ENCODE data around the gene RAB30.

DNA sequence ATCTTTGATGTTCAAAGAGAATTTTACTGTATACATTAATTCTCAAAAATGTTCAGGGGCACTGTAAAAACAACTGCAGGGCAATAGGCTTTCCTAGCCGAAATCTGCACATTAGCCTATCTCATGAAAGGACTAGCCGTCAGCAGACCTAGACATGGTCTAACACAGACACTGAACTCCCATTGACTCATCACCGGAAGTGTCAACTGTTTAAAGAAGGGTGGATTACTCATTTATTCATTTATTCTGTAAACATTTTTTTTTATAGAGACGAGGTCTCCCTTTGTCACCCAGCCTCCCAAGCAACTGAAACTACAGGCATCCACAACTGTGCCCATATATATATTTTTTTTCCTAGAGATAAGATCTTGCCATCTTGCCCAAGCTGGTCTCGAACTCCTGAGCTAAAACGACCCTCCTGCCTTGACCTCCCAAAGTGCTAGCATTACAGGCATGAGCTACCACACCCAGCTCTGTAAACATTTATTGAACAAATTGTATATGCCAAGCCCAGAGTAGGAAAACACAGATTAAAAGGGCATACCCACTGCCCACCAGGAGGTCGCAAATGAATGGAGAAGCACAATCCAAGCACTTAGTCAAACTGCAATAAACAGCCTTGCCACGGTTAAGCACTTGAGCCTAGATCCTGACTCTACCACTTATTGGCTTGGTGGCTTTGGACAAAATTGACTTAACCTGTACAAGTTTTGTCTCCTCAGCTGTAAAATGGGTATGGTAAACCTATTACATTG is 26.6 kb downstream of the RAB30 start:
- no peak for TF ChIP-seq POLR2A (IDR thresholded peaks at IDR 0.05)
- TF ChIP-seq, protein P1, sequence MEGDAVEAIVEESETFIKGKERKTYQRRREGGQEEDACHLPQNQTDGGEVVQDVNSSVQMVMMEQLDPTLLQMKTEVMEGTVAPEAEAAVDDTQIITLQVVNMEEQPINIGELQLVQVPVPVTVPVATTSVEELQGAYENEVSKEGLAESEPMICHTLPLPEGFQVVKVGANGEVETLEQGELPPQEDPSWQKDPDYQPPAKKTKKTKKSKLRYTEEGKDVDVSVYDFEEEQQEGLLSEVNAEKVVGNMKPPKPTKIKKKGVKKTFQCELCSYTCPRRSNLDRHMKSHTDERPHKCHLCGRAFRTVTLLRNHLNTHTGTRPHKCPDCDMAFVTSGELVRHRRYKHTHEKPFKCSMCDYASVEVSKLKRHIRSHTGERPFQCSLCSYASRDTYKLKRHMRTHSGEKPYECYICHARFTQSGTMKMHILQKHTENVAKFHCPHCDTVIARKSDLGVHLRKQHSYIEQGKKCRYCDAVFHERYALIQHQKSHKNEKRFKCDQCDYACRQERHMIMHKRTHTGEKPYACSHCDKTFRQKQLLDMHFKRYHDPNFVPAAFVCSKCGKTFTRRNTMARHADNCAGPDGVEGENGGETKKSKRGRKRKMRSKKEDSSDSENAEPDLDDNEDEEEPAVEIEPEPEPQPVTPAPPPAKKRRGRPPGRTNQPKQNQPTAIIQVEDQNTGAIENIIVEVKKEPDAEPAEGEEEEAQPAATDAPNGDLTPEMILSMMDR (IDR thresholded peaks at IDR 0.05), result no peak
